PC-3 (cell line): Measurements from ENCODE around the gene DNAJC25.

Source experiments
- CTCF ChIP-seq: fragments of 300-600 bp; sonication (generic); conservative IDR thresholded peaks from 2 replicates; pipeline ENCODE4 v1.5.1; 2017; ENCODE audit warnings: antibody characterized with exemption, low read depth, mild to moderate bottlenecking, low read length
- EZH2 ChIP-seq: fragments of 300-600 bp; sonication (generic); IDR thresholded peaks from one replicate; pipeline ENCODE4 v1.6.1; 2017; ENCODE audit warnings: antibody characterized with exemption, mild to moderate bottlenecking, low read length; ENCODE audit not compliant: unreplicated experiment
- EZH2phosphoT487 ChIP-seq: fragments of 300-600 bp; sonication (generic); IDR thresholded peaks from 2 replicates; pipeline ENCODE4 v1.6.1; 2018; ENCODE audit warnings: mild to moderate bottlenecking, antibody characterized with exemption, low read length, borderline replicate concordance

DNA sequence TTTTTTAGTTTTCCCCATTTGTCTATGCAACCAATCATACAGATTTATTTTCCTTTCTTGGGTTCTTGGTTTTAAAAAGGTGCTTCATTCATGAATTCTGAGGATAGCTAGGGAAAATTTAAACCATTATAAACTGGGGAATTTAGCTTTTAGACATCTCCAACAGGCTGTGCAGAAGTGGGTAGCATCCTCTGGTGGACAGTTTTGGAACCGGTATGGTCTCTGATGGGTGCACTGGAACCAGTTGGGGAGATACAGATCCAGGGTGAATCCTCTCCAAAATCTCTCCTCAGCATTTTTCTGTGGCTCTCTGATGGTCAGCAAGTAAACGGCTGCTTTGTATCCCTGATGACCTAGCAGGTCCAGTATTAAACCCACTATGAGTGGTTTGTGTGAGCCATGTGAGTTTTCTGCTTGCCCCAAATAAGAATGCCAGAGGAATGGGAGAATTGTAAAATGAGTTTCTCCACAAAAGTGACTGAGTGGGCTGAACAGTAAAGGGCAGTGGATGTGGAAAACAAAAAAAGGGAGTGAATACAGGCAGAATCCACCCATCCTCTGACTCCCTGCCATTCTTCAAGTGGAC lies 9.1 kb upstream of the DNAJC25 start:
- TF ChIP-seq CTCF, result peak; percentile 72
- no peak for TF ChIP-seq EZH2phosphoT487
- TF ChIP-seq EZH2, result no peak
